GM21447 (cell line): Measurements from ENCODE around the gene MAGEB2.
"Not testable (repeated sequence)": the region's sequence is repeated elsewhere in the genome, so short reads cannot be mapped to it uniquely, and the experiment has no call there.

ENCODE experiments used
- ATAC-seq: cut with Tn5 transposase; IDR thresholded peaks from one replicate; pipeline ENCODE4 v1.9.1; 2021; ENCODE audit not compliant: unreplicated experiment

The MAGEB2 gene

GRCh38 chrX:30215357-30215843, at the start of gene MAGEB2:
MAGEB2 (plus strand) TSS chrX:30215563; CDS start chrX:30218581, 3,018 bp downstream.
- no peak for ATAC-seq

- ATAC-seq: no peak
Measured at GRCh38 chrX:30170900-30171299, 44.5 kb upstream of the MAGEB2 start.

DNA sequence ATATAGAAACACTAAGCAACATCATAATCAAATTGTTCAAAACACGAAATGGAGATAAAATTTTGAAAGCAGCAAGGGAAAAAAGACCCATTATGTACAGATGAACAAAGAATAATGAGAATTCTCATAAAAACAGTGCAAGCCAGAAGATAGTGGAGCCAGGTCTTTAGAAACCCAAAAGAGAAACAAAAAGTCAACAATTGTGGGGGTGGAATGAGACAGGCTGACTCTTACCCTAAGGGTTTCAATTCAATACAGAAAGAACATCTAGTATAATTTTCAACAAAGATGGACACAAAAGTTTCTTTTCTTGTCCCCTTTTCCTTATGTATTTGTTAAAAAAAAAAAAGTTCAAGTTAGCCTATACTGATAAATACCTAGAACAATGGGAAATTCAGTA, 34.0 kb upstream of the MAGEB2 start:
- ATAC-seq: no peak

DNA sequence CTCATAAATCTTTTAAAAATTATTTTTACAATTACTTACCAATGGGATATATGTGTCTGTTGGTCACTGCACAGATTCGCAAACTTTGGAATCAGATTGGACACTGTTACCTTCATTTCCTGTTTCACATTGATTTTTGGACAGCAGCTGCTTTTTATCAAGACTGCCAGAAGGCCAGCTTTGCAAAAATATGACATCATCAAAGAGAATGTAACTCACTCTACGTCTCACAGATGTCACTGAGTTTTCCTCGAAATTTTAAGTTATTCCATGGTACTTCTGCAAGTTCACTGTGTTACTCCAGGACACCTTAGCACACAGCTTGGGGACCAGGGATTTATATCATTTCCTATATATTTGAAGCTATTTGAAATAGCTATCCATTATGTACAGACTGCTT, 31.8 kb upstream of the MAGEB2 start:
- ATAC-seq: no peak

GRCh38 chrX:30190426-30190825, 24.9 kb upstream of the MAGEB2 start:
- ATAC-seq: no peak

DNA sequence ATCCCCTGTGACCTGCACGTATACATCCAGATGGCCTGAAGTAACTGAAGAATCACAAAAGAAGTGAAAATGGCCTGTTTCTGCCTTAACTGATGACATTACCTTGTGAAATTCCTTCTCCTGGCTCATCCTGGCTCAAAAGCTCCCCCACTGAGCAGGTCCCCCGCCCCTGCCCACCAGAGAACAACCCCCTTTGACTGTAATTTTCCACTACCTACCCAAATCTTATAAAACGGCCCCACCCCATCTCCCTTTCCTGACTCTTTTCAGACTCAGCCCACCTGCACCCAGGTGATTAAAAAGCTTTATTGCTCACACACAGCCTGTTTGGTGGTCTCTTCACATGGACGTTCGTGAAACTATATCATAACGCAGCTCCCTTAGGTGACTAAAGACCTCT, 21.5 kb upstream of the MAGEB2 start:
- ATAC-seq: not testable (repeated sequence)

DNA sequence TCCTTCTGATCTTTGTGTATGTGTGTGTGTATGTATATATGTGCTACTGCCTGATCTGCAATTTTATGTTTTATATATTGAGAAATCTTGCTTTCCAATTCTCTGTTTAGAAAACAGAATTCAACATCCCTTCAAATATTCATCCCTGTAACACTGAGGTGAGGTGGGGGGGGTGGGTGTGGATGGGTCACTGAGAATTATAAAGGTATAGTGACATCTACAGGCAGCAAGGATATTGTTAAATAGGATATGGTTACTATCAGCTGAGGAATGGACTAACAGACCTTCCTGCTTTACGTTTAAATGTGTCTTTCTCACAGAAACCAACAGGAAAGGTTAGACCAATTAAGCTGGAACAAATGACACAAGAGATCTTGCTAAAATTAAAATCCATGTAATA, 19.0 kb upstream of the MAGEB2 start:
- no peak for ATAC-seq

DNA sequence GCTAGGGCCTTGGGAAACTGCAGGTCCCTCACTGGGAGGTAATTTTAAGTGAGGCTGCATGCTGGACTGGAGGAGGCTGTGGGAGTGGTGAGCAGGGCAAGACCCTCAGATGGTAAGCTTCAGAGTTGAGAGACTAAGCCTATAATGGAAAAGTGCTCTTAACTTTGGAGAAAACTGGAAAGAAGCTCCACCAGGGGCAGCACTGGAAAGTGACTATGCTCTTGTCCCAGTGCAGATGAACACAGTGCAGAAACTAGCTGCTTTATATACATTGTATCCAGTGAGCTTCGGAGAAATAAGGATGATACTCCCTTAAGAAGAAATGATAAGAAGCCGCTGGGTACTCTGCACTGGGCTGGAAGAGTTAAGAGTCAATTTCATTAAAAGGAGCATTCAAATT, 3.2 kb upstream of the MAGEB2 start:
- no peak for ATAC-seq

DNA sequence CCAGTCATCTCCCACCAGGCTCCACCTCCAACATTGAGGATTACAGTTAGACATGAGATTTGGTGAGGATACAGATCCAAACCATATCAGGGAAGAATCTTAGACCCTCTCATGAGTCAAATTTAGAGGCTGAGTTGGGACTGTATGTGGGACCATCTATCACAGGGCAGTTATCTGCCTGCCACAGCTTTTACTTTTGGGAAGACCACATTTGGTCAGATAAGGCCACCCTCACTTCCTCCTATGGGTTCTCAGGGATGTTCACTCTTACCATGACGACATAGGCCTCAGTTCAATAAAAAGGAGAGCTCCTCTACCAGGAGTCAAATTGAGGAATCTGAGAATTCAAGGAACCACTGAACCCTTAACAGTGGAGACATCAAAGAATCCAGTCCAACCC, 2.1 kb downstream of the MAGEB2 start:
- ATAC-seq: no peak

GRCh38 chrX:30219372-30219771, 4.0 kb downstream of the MAGEB2 start:
- no peak for ATAC-seq

- ATAC-seq: no peak
Measured at GRCh38 chrX:30220661-30221060, 5.3 kb downstream of the MAGEB2 start.

DNA sequence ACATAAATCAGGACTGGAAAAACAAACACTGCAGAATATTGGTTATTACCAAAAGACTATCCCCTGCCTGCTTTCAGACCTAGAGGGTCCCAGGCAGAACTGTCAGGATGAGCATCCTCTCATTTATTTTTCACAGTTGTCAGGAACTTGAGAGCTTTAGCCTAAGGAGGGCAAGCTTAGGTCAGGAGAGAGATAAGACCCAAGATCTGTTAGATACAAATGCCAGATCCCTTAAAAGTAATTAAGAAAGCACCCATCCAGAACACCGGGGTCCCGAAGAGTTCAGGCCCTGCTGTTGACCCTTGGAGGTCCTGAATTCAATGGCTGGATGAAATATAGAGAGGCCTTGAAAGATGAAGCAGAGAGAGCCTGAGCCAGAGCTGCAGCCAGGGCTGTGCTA, 9.2 kb downstream of the MAGEB2 start:
- no peak for ATAC-seq

DNA sequence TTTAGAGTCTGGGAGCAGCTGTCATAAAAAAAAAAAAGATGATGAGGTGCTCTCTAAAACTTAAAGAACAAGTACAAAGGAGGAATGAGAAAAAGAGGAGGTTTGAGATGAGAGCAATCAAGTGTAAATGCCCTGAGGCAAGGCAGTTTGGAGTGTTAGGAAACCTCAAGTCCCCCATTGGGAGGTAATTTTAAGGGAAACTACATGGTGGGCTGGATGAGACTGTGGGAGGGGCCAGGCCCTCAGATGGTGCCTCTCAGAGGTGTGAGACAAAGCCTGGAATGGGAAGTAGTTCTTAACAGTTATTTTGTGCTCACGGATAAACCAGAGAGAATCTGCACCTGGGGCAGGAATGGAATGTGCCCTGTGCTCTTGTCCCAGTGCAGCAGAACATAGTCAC, 13.2 kb downstream of the MAGEB2 start:
- no peak for ATAC-seq

DNA sequence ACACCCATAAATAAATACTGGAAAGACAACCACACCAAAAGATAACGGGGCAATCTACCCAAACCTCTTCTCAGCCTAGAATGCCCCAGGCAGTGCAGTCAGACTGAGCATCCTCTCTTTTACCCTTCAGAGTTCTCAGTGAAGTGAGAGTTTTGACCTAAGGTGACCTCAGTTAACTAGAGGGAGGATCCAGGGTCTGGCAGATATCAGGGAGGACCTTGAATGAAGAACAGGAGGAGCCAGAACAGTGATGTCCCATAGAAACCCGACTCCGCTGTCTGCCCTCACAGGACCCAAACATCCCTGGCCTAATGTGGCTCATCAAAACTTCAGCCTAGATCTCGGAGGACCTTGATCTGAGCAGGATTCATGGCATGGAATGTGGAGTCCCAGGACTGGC, 15.0 kb downstream of the MAGEB2 start, which contains the start of gene MAGEB3:
MAGEB3 (plus strand) TSS at position 263 of the 400 bp plus-strand sequence. CDS start 5,268 bp downstream, outside the sequence.
- no peak for ATAC-seq

DNA sequence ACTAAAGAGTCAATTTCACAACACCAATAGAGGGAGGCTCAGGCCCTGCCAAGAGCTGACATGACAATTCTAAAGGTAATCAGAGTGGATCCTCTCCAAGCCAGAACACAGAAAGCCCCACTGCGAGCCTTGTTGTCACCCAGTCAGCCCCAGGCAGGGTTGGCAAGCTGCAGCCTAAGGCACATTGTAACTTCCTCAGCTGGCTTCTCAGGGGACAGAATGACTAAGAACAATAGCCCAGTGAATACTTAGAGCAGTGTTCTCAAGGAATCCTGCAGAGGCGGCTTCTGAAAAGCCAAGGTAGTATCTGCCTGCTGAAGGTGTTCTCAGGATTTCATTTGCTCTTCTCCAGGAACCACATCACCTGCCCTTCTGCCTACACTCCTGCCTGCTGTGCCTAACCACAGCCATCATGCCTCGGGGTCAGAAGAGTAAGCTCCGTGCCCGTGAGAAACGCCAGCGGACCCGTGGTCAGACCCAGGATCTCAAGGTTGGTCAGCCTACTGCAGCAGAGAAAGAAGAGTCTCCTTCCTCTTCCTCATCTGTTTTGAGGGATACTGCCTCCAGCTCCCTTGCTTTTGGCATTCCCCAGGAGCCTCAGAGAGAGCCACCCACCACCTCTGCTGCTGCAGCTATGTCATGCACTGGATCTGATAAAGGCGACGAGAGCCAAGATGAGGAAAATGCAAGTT, 26.5 kb downstream of the MAGEB2 start, which contains the start of gene MAGEB4:
MAGEB4 (plus strand) TSS at position 277 of the 692 bp plus-strand sequence; CDS start at position 413, 136 bp downstream.
- ATAC-seq: no peak

DNA sequence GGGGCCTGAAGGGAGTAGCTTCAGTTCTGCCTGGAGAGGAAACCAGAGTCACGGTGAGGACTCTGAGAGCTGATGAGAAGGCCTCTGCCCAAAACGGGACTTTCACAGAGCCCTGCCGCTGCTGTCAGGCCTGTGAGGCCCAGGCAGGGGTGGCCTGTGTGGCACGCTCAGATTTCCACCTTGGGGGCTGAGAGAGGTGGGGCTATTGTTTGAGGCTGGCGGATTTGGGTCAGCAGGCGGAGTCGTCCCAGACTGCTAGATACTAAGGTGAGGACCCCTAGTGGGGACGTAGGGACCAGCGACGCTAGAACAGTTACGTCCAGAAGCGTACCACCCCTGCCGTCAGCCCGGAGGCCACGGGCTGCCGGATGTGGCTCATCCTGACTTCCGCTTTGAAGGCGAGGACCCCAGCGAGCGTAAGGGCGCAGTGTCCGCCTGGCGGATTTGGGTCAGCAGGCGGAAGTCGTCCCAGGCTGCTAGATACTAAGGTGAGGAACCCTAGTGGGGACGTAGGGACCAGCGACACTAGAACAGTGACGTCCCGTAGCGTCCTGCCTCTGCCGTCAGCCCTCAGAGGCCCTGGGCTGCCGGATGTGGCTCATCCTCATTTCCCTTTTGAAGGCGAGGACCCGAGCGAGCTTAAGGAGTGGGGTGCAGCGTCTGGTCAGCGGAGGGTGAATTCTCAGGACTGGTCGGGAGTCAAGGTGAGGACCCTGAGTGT, 31.6 kb downstream of the MAGEB2 start, which contains the start of gene MAGEB1:
MAGEB1 (plus strand) TSS at position 378 of the 721 bp plus-strand sequence. CDS start 3,348 bp downstream, outside the sequence.
- no peak for ATAC-seq

- peak; percentile 65 for ATAC-seq
Measured at GRCh38 chrX:30248854-30249253, 33.5 kb downstream of the MAGEB2 start.

DNA sequence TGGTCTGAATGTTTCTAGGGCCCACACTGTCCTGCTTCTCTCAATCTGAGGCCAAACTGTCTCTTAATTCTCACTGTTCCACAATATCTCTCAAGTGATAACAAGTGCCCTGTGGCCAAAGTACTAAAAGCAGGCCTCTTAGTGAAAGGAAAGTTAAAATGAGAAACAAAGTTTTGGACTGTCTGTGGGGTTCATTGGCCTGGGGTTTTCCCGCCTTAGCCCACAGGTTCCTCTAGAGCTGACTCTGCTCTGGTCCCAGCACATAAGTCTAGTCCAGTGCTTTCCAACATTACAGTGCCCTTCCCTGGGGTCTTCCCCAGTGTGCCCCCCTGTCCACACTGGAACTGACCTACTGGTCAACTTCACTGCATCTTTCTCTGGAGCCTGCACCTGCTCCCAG, 37.9 kb downstream of the MAGEB2 start:
- ATAC-seq: no peak

- ATAC-seq: no peak
Measured at GRCh38 chrX:30259927-30260326, 44.6 kb downstream of the MAGEB2 start.

GRCh38 chrX:30261012-30261411, 45.6 kb downstream of the MAGEB2 start:
- no peak for ATAC-seq

- no peak for ATAC-seq
Measured at GRCh38 chrX:30262763-30263162, 47.4 kb downstream of the MAGEB2 start.
